ENCODE results near the gene ANTKMT.

Gene ANTKMT

GRCh38 chr16:761625-762513 lies 40.9 kb downstream of the ANTKMT start:
- Histone ChIP-seq H3K4me3 (ENCODE audit: low read depth, low read length) (no peak overlapping the region), H3K9me3 (no peaks in the 10 kb centered on the region), H3K4me1 (no peaks in the 10 kb centered on the region), H3K36me3 (no peaks in the 10 kb centered on the region), H3K27me3 (no peaks in the 10 kb centered on the region)
- no peak for TF ChIP-seq CTCF (IDR thresholded peaks at IDR 0.05; ENCODE audit: low read depth, low read length)
- no peak for DNase-seq

GRCh38 chr16:762595-763268 lies 41.8 kb downstream of the ANTKMT start:
- no peak for TF ChIP-seq CTCF (IDR thresholded peaks at IDR 0.05; ENCODE audit: low read depth, low read length)
- H3K4me1 ChIP-seq: no peaks in the 10 kb centered on the region
- no peak for DNase-seq
- no peaks in the 10 kb centered on the region for H3K36me3 ChIP-seq
- H3K9me3 ChIP-seq: no peaks in the 10 kb centered on the region
- H3K4me3 ChIP-seq (ENCODE audit: low read depth, low read length): no peak overlapping the region
- H3K27me3 ChIP-seq: no peaks in the 10 kb centered on the region

- DNase-seq: no peak
- Histone ChIP-seq H3K4me1 (no peaks in the 10 kb centered on the region), H3K4me3 (ENCODE audit: low read depth, low read length) (no peak overlapping the region), H3K27me3 (no peaks in the 10 kb centered on the region), H3K9me3 (no peaks in the 10 kb centered on the region), H3K36me3 (no peaks in the 10 kb centered on the region)
- no peak for TF ChIP-seq CTCF (IDR thresholded peaks at IDR 0.05; ENCODE audit: low read depth, low read length)
These were observed 42.6 kb downstream of the ANTKMT start for GRCh38 chr16:763369-764183.

GRCh38 chr16:764184-764750 lies 43.3 kb downstream of the ANTKMT start:
- DNase-seq: no peak
- no peaks in the 10 kb centered on the region for H3K4me1 ChIP-seq
- no peaks in the 10 kb centered on the region for H3K27me3 ChIP-seq
- H3K4me3 ChIP-seq (ENCODE audit: low read depth, low read length): no peak overlapping the region
- no peaks in the 10 kb centered on the region for H3K9me3 ChIP-seq
- no peaks in the 10 kb centered on the region for H3K36me3 ChIP-seq
- TF ChIP-seq CTCF (IDR thresholded peaks at IDR 0.05; ENCODE audit: low read depth, low read length): no peak

GRCh38 chr16:764848-765487 lies 44.0 kb downstream of the ANTKMT start:
- H3K27me3 ChIP-seq: no peaks in the 10 kb centered on the region
- H3K36me3 ChIP-seq: no peaks in the 10 kb centered on the region
- H3K9me3 ChIP-seq: no peaks in the 10 kb centered on the region
- no peak for TF ChIP-seq CTCF (IDR thresholded peaks at IDR 0.05; ENCODE audit: low read depth, low read length)
- DNase-seq: peak; percentile 15
- no peak overlapping the region for H3K4me3 ChIP-seq (ENCODE audit: low read depth, low read length)
- H3K4me1 ChIP-seq: no peaks in the 10 kb centered on the region

Measured in BE2C (cell line).